Vagina (tissue), 2 donors: ENCODE measurements around the gene TUBGCP2.

Experiments
- CTCF ChIP-seq, 3 experiments: fragments of 450-650 bp in 2 of 3; fragments of 200-600 bp in 1 of 3; sonication (generic) in 1 of 3; IDR thresholded peaks; one replicate each; pipeline ENCODE4 v1.5.1; 2017 to 2019; ENCODE audit warnings: antibody characterized with exemption in 3 of 3, mild to moderate bottlenecking in 2 of 3, moderate library complexity in 2 of 3
- POLR2A ChIP-seq, 2 donors: fragments of 450-650 bp; IDR thresholded peaks; one replicate each; pipeline ENCODE4 v1.6.1; 2017; ENCODE audit warnings: antibody characterized with exemption in 2 of 2, mild to moderate bottlenecking in 2 of 2, moderate library complexity in 2 of 2

- TF ChIP-seq CTCF (IDR thresholded peaks at IDR 0.05) (no peak), POLR2A (IDR thresholded peaks at IDR 0.05) (no peak)
Observed at GRCh38 chr10:133273534-133274143, 35.0 kb downstream of the TUBGCP2 start.
